Stimulated activated CD8-positive, alpha-beta memory T cell treated with anti-CD3 and anti-CD28 coated beads, Interleukin-12 subunit alpha, Interleukin-12 subunit beta, amount 100 ng/mL, for 4 hours (primary cell): ENCODE measurements around the gene TEX35.
"Not testable (repeated sequence)": the region's sequence is repeated elsewhere in the genome, so short reads cannot be mapped to it uniquely, and the experiment has no call there.

Experiments used
- DNase-seq: peaks from one replicate; pipeline ENCODE4 v3.0.0-alpha.2; 2020; ENCODE audit warnings: low read depth

Gene TEX35

GRCh38 chr1:178495158-178495557 is 17.8 kb upstream of the TEX35 start:
- DNase-seq: no peak

- DNase-seq: no peak
Measured at GRCh38 chr1:178495741-178496409, 17.0 kb upstream of the TEX35 start.

GRCh38 chr1:178496410-178497135 is 16.3 kb upstream of the TEX35 start, which contains the start of gene CLEC20A:
CLEC20A (minus strand) TSS chr1:178496964; CDS start chr1:178496939, 25 bp downstream.
- no peak for DNase-seq

DNA sequence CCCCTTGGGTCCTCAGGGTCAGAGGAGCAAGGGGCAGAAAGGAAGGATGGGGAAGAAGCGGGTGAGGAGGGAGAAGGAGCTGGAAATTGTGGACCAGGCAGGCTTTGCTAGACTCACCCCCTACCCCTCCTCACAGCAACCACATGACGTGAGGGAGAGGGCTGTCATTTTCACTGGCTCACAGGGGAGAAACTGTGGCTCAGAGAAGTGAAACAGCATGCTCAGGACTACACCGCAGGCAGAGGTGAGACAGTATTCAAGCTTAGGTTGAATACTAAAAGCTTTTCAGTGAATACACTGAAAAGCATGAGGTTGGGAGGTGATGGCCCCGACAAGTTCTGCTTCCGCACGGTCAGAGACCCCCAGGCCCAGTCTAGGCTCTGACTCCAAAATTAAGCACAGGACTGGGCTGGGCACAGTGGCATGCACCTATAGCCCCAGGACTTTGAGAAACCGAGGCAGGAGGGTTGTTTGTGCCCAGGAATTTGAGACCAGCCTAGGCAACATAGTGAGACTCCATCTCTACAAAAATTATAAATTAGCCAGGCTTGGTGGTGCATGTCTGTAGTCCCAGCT is 14.9 kb upstream of the TEX35 start:
- DNase-seq: no peak

GRCh38 chr1:178498896-178499675 is 13.8 kb upstream of the TEX35 start:
- no peak for DNase-seq

- DNase-seq: no peak
Measured at GRCh38 chr1:178500091-178500770, 12.7 kb upstream of the TEX35 start.

GRCh38 chr1:178500936-178501554 is 11.9 kb upstream of the TEX35 start:
- no peak for DNase-seq

- DNase-seq: no peak
Measured at GRCh38 chr1:178501705-178502329, 11.1 kb upstream of the TEX35 start.

- DNase-seq: no peak
Measured at GRCh38 chr1:178502330-178502714, 10.6 kb upstream of the TEX35 start.

- no peak for DNase-seq
Measured at GRCh38 chr1:178502856-178503255, 10.1 kb upstream of the TEX35 start.

DNA sequence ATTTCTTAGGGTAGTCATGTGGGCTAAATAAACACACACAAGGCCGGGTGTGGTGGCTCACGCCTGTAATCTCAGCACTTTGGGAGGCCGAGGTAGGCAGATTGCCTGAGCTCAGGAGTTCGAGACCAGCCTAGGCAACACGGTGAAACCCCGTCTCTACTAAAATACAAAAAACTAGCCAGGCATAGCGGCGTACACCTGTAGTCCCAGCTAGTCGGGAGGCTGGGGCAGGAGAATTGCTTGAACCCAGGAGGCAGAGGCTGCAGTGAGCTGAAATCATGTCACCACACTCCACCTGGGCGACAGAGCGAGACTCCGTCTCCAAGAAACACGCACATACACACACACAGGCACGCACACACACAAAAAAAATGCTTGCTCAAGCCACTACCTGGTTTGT is 9.6 kb upstream of the TEX35 start:
- DNase-seq: not testable (repeated sequence)

DNA sequence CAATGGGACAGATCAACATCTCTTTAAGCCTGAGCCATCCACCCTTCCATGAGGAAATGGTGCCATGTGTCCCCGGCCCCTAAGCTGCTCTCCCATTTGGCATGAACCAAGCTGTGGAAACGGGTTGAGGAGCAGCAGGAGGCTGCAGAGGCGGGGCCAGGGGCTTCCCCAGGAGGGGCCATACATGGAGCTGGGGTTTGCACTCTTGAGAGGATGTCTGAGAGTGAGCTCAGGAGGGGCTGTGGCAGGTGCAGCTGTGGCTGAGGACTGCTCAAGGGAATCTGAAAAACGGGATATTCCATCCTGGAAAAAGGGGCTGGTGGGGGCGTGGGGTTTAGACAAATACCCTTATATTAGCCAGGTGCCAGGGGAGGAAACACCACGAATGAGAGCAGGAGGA is 9.1 kb upstream of the TEX35 start:
- no peak for DNase-seq

DNA sequence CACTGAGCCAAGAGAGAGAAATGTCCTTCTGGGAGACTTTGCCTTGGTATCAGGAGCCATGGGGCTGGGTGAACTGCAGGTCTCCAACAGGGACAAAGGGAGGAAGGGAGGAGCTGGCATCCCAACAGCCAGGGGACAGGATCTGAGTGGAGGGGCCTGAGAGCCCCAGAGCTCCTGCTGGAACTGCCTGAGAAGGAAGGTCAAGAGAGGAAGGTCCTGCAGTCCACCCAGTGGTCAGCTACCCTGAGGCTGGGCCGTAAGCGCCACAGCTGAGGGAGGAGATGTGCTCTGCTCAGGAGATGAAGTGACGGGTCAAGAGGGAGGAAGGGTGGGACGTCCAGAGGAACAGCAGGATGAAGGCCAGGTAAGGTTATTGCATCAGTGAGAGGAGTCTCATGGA is 8.6 kb upstream of the TEX35 start:
- no peak for DNase-seq

DNA sequence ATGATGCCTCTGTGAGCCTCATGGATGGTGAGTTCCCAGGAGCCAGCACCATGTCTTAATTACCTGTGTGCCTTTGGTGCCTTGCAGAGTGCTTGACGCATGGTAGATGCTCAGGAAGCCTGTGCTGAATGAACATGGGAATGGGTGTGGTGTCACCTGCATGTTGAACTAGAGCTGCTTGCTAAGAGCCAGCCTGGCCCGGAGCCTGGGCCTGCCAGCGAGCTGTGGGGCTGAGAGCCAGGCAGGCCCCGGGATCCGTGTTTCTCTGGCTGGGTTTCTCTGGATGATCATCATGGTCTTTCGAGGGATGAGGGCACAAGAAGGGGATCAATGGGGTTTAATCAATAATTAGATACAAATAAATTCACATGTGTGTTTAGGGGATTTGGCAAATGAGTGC is 6.7 kb upstream of the TEX35 start:
- no peak for DNase-seq

DNA sequence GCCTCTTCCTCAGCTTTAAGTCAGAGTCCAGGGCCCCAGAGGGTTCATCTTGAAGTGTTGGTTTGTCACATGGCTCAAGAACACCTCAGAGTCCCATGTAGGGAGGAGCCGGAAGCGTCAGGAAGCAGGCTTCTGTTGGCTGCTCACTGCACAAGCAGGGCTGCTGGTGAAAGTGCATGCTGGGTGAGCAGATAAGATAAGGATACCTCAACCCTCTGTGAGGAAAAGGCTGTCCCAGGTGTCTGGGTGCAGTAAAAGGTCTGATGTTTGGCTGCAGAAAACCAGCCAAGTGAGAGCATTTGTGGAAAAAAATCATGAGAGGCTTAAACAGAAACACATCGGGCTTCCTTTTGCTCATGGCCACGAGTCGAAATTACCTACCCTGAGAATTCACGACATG is 6.2 kb upstream of the TEX35 start:
- DNase-seq: no peak

DNA sequence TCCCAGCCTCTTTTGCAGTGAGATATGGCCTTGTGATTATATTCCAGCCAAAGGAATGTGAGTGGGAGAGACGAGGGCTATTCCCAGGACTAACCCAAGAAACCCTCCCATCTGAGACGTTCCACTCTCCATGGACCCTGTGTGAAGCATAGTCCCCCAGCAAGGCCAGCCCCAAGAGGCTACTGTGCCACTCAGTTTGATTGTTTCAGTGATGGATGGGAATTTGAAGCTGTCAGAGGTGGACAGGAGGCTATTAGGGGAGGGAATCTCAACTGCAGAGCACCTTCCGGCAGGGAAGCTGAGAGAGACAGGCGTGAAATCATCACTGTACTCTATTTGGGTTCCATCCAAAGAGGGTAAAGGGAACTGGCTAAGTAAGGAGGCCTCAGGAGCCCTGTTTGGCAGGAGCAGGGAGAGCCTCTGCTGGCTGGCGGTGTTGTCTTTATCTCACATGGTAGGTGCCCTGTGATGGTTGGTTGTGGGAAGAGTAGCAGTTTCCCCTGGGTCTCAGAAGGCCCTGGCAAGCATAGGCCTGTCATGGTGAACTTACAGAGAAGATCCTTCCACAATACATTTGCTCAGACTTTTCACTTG is 3.4 kb upstream of the TEX35 start:
- DNase-seq: no peak

- DNase-seq: no peak
Measured at GRCh38 chr1:178510155-178510554, 2.8 kb upstream of the TEX35 start.

GRCh38 chr1:178513278-178513983 is 522 bp downstream of the TEX35 start:
- DNase-seq: no peak

DNA sequence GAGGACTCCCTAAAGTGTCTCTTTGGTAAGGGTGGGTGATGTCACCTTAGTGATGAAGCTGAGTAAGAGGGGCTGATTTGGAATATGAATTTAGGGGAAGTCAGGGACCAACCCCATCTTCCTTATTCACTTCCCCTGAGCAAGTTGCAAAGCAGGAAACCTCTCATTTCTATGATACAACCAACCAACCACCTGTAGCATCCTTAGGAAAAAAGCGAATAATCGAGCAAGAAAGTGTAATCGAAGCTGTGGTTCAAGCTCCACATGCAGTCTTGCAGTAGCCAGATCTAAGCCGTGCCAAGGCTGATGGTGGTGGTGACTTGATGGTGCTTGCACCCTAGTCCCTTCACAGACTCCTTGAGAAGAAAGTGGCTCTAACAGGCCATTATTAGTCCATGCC is 3.2 kb downstream of the TEX35 start:
- no peak for DNase-seq

GRCh38 chr1:178518894-178519293 is 6.0 kb downstream of the TEX35 start:
- no peak for DNase-seq
